Mucosa of stomach (tissue), 1 donor: ENCODE measurements around the gene RNF217.

ENCODE experiments used
- H3K27me3 ChIP-seq: one replicate; pipeline ENCODE4 v1.7.0; 2013; ENCODE audit warnings: mild to moderate bottlenecking, low read length; ENCODE audit not compliant: control insufficient read depth, insufficient read depth
- H3K36me3 ChIP-seq: one replicate; pipeline ENCODE4 v1.7.0; 2013; ENCODE audit warnings: low read length; ENCODE audit not compliant: control insufficient read depth, insufficient read depth
- H3K4me1 ChIP-seq: one replicate; pipeline ENCODE4 v1.7.0; 2013; ENCODE audit warnings: mild to moderate bottlenecking, low read length; ENCODE audit not compliant: control insufficient read depth, insufficient read depth
- H3K4me3 ChIP-seq: one replicate; pipeline ENCODE4 v1.7.0; 2013; ENCODE audit warnings: low read length
- H3K9ac ChIP-seq: one replicate; pipeline ENCODE4 v1.7.0; 2013; ENCODE audit warnings: mild to moderate bottlenecking, low read length, moderate library complexity
- H3K9me3 ChIP-seq: one replicate; pipeline ENCODE4 v1.7.0; 2013; ENCODE audit warnings: mild to moderate bottlenecking, low read length, moderate library complexity; ENCODE audit not compliant: control insufficient read depth
- donor health status: Pancreatic carcinoma.

The RNF217 gene

GRCh38 chr6:124983383-124984083 lies 21.3 kb downstream of the RNF217 start:
- Histone ChIP-seq H3K9me3 (no peaks in the 10 kb centered on the region), H3K27me3 (no peaks in the 10 kb centered on the region), H3K4me1 (no peaks in the 10 kb centered on the region), H3K9ac (no peak overlapping the region), H3K4me3 (no peak overlapping the region), H3K36me3 (no peaks in the 10 kb centered on the region)

- Histone ChIP-seq H3K27me3 (no peaks in the 10 kb centered on the region), H3K9me3 (no peaks in the 10 kb centered on the region), H3K36me3 (no peaks in the 10 kb centered on the region), H3K4me1 (no peaks in the 10 kb centered on the region), H3K9ac (no peak overlapping the region), H3K4me3 (no peak overlapping the region)
Observed at GRCh38 chr6:124984668-124985338, 22.6 kb downstream of the RNF217 start.

GRCh38 chr6:124986164-124986563 lies 23.9 kb downstream of the RNF217 start:
- Histone ChIP-seq H3K9ac (no peak overlapping the region), H3K27me3 (no peaks in the 10 kb centered on the region), H3K4me1 (no peaks in the 10 kb centered on the region), H3K4me3 (no peak overlapping the region), H3K9me3 (no peaks in the 10 kb centered on the region), H3K36me3 (no peaks in the 10 kb centered on the region)

GRCh38 chr6:124987291-124987690 lies 25.1 kb downstream of the RNF217 start:
- H3K4me3 ChIP-seq, result no peak overlapping the region
- H3K27me3 ChIP-seq, result no peaks in the 10 kb centered on the region
- no peaks in the 10 kb centered on the region for H3K36me3 ChIP-seq
- no peak overlapping the region for H3K9ac ChIP-seq
- H3K4me1 ChIP-seq, result no peaks in the 10 kb centered on the region
- H3K9me3 ChIP-seq, result no peaks in the 10 kb centered on the region

GRCh38 chr6:124987999-124988591 lies 25.9 kb downstream of the RNF217 start:
- no peaks in the 10 kb centered on the region for H3K9me3 ChIP-seq

GRCh38 chr6:124989136-124989983 lies 27.1 kb downstream of the RNF217 start:
- Histone ChIP-seq H3K27me3 (no peaks in the 10 kb centered on the region), H3K4me3 (no peak overlapping the region), H3K4me1 (no peaks in the 10 kb centered on the region), H3K36me3 (no peaks in the 10 kb centered on the region), H3K9me3 (no peaks in the 10 kb centered on the region), H3K9ac (no peak overlapping the region)

More at GRCh38 chr6:124987999-124988591, 25.9 kb downstream of the RNF217 start:
- Histone ChIP-seq H3K27me3 (no peaks in the 10 kb centered on the region), H3K36me3 (no peaks in the 10 kb centered on the region), H3K4me3 (no peak overlapping the region), H3K9ac (no peak overlapping the region), H3K4me1 (no peaks in the 10 kb centered on the region)

GRCh38 chr6:124990988-124991387 lies 28.8 kb downstream of the RNF217 start:
- Histone ChIP-seq H3K27me3 (no peaks in the 10 kb centered on the region), H3K4me1 (no peaks in the 10 kb centered on the region), H3K9ac (no peak overlapping the region), H3K9me3 (no peaks in the 10 kb centered on the region), H3K4me3 (no peak overlapping the region), H3K36me3 (no peaks in the 10 kb centered on the region)

- Histone ChIP-seq H3K36me3 (no peaks in the 10 kb centered on the region), H3K4me1 (no peaks in the 10 kb centered on the region), H3K27me3 (no peaks in the 10 kb centered on the region), H3K9me3 (no peaks in the 10 kb centered on the region), H3K9ac (no peak overlapping the region), H3K4me3 (no peak overlapping the region)
Observed at GRCh38 chr6:124991764-124992295, 29.6 kb downstream of the RNF217 start.

- no peak overlapping the region for H3K9ac ChIP-seq
- no peaks in the 10 kb centered on the region for H3K36me3 ChIP-seq
- H3K4me3 ChIP-seq, result no peak overlapping the region
- no peaks in the 10 kb centered on the region for H3K9me3 ChIP-seq
- no peaks in the 10 kb centered on the region for H3K27me3 ChIP-seq
- H3K4me1 ChIP-seq, result no peaks in the 10 kb centered on the region
Observed at GRCh38 chr6:124993327-124993726, 31.1 kb downstream of the RNF217 start.

- Histone ChIP-seq H3K4me3 (no peak overlapping the region), H3K9ac (no peak overlapping the region), H3K27me3 (no peaks in the 10 kb centered on the region), H3K9me3 (no peaks in the 10 kb centered on the region), H3K4me1 (peaks cover 4% of the 10 kb centered on the region), H3K36me3 (no peaks in the 10 kb centered on the region)
Observed at GRCh38 chr6:124994648-124995047, 32.4 kb downstream of the RNF217 start.

- Histone ChIP-seq H3K4me1 (peaks cover 4% of the 10 kb centered on the region), H3K36me3 (no peaks in the 10 kb centered on the region), H3K9me3 (no peaks in the 10 kb centered on the region), H3K27me3 (no peaks in the 10 kb centered on the region), H3K9ac (no peak overlapping the region), H3K4me3 (no peak overlapping the region)
Observed at GRCh38 chr6:124995131-124995530, 32.9 kb downstream of the RNF217 start.
